Ishikawa (cell line): ENCODE data around the gene TRIM58.

Experiments used
- CEBPB ChIP-seq: IDR thresholded peaks from 2 replicates; pipeline ENCODE4 v1.6.1; 2012
- CREB1 ChIP-seq: IDR thresholded peaks from 2 replicates; pipeline ENCODE4 v1.6.1; 2012; ENCODE audit warnings: low read depth
- EGR1 ChIP-seq: IDR thresholded peaks from 2 replicates; pipeline ENCODE4 v1.6.1; 2012
- EP300 ChIP-seq: IDR thresholded peaks from 2 replicates; pipeline ENCODE4 v1.6.1; 2012; ENCODE audit warnings: borderline replicate concordance
- FOXM1 ChIP-seq: IDR thresholded peaks from 2 replicates; pipeline ENCODE4 v1.6.1; 2012; ENCODE audit warnings: low read depth, borderline replicate concordance
- NFIC ChIP-seq: IDR thresholded peaks from 2 replicates; pipeline ENCODE4 v1.6.1; 2012
- RAD21 ChIP-seq: IDR thresholded peaks from 2 replicates; pipeline ENCODE4 v1.6.1; 2012; ENCODE audit warnings: low read depth
- TAF1 ChIP-seq: IDR thresholded peaks from 2 replicates; pipeline ENCODE4 v1.6.1; 2012; ENCODE audit warnings: low read depth, mild to moderate bottlenecking
- TCF12 ChIP-seq: IDR thresholded peaks from 2 replicates; pipeline ENCODE4 v1.6.1; 2012; ENCODE audit warnings: low read depth
- TEAD4 ChIP-seq: IDR thresholded peaks from 2 replicates; pipeline ENCODE4 v1.6.1; 2012
- YY1 ChIP-seq: IDR thresholded peaks from 2 replicates; pipeline ENCODE4 v1.6.1; 2012; ENCODE audit warnings: low read depth
- ZBTB7A ChIP-seq: IDR thresholded peaks from 2 replicates; pipeline ENCODE4 v1.6.1; 2012; ENCODE audit warnings: low read depth
- TF ChIP-seq, protein P1 (sequence below): IDR thresholded peaks from 2 replicates; pipeline ENCODE4 v1.6.1; 2012
- TF ChIP-seq, protein P2 (sequence below): IDR thresholded peaks from 2 replicates; pipeline ENCODE4 v1.6.1; 2012
- TF ChIP-seq, protein P3 (sequence below): IDR thresholded peaks from 2 replicates; pipeline ENCODE4 v1.6.1; 2012; ENCODE audit warnings: low read depth, mild to moderate bottlenecking

Gene TRIM58, protein sequence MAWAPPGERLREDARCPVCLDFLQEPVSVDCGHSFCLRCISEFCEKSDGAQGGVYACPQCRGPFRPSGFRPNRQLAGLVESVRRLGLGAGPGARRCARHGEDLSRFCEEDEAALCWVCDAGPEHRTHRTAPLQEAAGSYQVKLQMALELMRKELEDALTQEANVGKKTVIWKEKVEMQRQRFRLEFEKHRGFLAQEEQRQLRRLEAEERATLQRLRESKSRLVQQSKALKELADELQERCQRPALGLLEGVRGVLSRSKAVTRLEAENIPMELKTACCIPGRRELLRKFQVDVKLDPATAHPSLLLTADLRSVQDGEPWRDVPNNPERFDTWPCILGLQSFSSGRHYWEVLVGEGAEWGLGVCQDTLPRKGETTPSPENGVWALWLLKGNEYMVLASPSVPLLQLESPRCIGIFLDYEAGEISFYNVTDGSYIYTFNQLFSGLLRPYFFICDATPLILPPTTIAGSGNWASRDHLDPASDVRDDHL

DNA sequence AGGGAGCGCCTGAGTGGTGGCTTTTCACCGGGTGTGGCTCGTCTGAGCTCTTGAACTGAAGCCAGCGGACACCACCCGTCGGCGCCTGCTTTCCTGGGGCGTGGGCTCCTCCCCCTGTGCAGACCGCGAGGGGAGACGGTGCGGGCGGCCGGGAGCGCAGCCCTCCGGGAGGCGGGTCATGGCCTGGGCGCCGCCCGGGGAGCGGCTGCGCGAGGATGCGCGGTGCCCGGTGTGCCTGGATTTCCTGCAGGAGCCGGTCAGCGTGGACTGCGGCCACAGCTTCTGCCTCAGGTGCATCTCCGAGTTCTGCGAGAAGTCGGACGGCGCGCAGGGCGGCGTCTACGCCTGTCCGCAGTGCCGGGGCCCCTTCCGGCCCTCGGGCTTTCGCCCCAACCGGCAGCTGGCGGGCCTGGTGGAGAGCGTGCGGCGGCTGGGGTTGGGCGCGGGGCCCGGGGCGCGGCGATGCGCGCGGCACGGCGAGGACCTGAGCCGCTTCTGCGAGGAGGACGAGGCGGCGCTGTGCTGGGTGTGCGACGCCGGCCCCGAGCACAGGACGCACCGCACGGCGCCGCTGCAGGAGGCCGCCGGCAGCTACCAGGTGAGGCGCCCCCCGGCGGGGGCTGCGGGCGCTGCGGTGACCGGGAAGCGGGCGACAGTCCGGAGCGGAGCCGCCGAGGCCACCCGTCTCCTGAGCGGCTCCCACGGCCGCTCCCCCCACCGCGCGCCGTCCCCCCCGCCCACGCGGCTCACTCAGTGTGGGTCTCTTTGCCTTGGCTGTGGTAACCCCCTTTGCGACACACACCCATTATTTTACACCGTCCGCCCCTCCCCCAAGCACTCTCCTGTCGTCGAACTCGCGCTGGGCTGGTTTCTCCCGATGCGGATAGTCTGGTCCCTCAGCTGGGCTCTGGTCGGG is at the start of gene TRIM58:
TRIM58 (plus strand) TSS at position 119 of the 916 bp plus-strand sequence; CDS start at position 179, 60 bp downstream.
- TF ChIP-seq NFIC = no peak
- TF ChIP-seq EP300 = no peak
- no peak for TF ChIP-seq TEAD4
- TF ChIP-seq TAF1 = no peak
- TF ChIP-seq CREB1 = no peak
- no peak for TF ChIP-seq EGR1
- TF ChIP-seq FOXM1 = no peak
- TF ChIP-seq CEBPB = no peak
- TF ChIP-seq ZBTB7A = no peak
- TF ChIP-seq, protein P1, sequence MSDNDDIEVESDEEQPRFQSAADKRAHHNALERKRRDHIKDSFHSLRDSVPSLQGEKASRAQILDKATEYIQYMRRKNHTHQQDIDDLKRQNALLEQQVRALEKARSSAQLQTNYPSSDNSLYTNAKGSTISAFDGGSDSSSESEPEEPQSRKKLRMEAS = no peak
- TF ChIP-seq, protein P2, sequence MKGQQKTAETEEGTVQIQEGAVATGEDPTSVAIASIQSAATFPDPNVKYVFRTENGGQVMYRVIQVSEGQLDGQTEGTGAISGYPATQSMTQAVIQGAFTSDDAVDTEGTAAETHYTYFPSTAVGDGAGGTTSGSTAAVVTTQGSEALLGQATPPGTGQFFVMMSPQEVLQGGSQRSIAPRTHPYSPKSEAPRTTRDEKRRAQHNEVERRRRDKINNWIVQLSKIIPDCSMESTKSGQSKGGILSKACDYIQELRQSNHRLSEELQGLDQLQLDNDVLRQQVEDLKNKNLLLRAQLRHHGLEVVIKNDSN = no peak
- TF ChIP-seq, protein P3, sequence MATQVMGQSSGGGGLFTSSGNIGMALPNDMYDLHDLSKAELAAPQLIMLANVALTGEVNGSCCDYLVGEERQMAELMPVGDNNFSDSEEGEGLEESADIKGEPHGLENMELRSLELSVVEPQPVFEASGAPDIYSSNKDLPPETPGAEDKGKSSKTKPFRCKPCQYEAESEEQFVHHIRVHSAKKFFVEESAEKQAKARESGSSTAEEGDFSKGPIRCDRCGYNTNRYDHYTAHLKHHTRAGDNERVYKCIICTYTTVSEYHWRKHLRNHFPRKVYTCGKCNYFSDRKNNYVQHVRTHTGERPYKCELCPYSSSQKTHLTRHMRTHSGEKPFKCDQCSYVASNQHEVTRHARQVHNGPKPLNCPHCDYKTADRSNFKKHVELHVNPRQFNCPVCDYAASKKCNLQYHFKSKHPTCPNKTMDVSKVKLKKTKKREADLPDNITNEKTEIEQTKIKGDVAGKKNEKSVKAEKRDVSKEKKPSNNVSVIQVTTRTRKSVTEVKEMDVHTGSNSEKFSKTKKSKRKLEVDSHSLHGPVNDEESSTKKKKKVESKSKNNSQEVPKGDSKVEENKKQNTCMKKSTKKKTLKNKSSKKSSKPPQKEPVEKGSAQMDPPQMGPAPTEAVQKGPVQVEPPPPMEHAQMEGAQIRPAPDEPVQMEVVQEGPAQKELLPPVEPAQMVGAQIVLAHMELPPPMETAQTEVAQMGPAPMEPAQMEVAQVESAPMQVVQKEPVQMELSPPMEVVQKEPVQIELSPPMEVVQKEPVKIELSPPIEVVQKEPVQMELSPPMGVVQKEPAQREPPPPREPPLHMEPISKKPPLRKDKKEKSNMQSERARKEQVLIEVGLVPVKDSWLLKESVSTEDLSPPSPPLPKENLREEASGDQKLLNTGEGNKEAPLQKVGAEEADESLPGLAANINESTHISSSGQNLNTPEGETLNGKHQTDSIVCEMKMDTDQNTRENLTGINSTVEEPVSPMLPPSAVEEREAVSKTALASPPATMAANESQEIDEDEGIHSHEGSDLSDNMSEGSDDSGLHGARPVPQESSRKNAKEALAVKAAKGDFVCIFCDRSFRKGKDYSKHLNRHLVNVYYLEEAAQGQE = no peak
- TF ChIP-seq RAD21 = no peak
- no peak for TF ChIP-seq TCF12

DNA sequence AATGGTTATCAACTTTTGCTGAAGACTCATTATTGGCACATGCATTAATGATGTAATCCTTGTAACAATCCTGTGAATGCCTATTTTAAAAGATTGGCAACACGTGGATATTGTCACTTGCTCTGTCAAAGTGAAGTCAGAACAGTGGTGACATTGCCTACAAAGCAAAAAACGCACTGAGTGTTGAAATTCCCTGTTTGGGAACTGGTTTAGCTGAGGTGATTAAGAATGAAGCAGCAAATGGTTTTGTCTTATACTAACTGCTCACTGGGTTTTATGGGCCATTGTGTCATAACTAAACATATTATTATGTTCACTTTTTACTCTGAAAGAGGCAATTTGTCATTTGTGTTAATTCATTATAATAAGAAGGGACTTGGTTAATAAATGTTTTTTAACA is 44.4 kb upstream of the TRIM58 start:
- no peak for TF ChIP-seq EP300
- no peak for TF ChIP-seq TCF12
- TF ChIP-seq ZBTB7A = no peak
- TF ChIP-seq EGR1 = no peak
- TF ChIP-seq CREB1 = no peak
- TF ChIP-seq CEBPB = no peak
- TF ChIP-seq, protein P3 = no peak
- TF ChIP-seq, protein P1 = no peak
- TF ChIP-seq, protein P2 = no peak

DNA sequence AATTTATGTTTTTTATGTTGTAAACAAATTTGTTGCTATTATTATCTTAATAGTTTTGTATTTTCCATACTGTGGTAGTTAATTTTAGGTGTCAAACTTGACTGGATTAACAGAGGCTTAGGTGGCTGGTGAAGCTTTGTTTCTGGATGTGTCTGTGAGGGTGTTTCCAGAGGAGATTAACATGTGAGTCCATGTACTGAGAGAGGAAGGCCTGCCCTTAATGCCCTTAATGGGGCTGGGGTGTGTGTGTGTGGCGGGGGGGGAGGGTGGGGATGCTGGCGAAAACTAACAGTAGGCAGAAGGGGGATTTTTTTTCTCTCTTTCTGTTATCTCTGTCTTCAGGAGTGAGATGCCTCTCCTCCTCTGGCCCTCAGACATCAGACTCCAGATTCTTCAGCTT is 34.9 kb upstream of the TRIM58 start:
- TF ChIP-seq TEAD4 = no peak
- TF ChIP-seq, protein P3 = no peak
- TF ChIP-seq RAD21 = no peak
- no peak for TF ChIP-seq ZBTB7A
- no peak for TF ChIP-seq NFIC
- TF ChIP-seq CEBPB = no peak
- TF ChIP-seq TCF12 = no peak
- no peak for TF ChIP-seq TAF1
- no peak for TF ChIP-seq EGR1
- no peak for TF ChIP-seq CREB1

DNA sequence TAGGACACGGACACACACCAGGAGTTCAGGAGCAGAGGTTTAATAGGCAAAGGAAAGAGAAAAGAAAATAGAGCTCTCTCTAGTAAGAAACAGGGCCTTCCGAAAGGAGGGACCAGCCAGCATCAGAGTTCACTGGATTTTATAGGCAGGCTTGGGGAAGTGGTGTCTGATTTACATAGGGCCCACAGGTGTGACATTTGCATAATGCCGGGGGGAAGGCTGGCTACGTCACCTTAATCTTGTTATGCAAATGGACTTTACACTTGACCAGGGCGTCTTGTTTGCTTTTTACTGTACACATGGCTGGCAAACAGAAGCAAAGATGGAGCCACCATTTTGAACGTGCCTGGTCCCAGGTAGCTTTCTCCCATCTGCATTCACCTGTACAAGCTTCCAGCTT is 33.0 kb upstream of the TRIM58 start, which contains the start of gene OR14A16:
OR14A16 (minus strand) TSS at position 97 of the 400 bp plus-strand sequence. CDS start 8,390 bp downstream, outside the sequence.
- TF ChIP-seq NFIC (no peak), TEAD4 (no peak), CEBPB (no peak), TCF12 (no peak), FOXM1 (no peak), ZBTB7A (no peak), RAD21 (no peak), EP300 (no peak), YY1 (no peak), TAF1 (no peak), CREB1 (no peak), EGR1 (no peak)
- TF ChIP-seq, protein P2 = no peak
- TF ChIP-seq, protein P1 = no peak
- TF ChIP-seq, protein P3 = no peak
